NB4 (cell line): ENCODE results near the gene RNF31.

Experiments
- MYC ChIP-seq: IDR thresholded peaks from 2 replicates; pipeline ENCODE4 v1.6.1; 2011; ENCODE audit warnings: low read depth, low read length
- POLR2A ChIP-seq: IDR thresholded peaks from 2 replicates; pipeline ENCODE4 v1.6.1; 2011; ENCODE audit warnings: mild to moderate bottlenecking; ENCODE audit not compliant: insufficient read length; ENCODE audit errors: extremely low read depth
- TF ChIP-seq, protein P1 (sequence below): IDR thresholded peaks from one replicate; pipeline ENCODE4 v1.5.1; 2012; ENCODE audit warnings: low read depth, low read length
- TF ChIP-seq, protein P2 (sequence below): IDR thresholded peaks from 2 replicates; pipeline ENCODE4 v1.6.1; 2011; ENCODE audit warnings: low read depth, low read length

DNA sequence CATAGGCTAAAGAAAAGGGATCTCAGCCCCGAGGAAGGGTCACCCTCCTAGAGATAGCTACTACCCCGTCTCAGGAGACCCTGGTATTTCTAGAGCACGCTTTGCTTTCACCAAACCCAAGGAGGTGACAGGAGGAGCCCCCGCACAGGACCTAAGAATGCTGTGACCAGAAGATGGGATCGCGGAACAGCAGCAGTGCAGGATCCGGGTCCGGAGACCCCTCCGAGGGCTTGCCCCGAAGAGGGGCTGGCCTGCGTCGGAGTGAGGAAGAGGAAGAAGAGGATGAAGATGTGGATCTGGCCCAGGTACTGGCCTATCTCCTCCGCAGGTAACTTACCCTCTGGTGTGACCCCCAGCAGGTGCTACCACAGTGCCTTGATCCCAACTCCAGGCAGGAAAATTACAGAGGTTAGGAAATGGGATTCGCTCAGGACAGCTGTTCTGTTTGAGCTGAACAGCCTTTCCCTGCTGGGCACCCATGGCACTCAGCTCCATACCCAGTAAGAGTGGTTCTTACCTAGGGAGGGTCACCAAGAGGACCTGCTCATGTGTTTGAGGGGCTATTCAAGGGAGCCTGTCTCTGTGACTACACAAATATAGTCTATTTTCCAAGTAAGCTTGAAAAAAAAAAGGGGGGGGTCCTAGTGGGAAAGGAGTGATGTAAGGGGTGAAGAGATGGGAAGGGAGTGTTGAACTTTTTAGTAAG is 31.7 kb upstream of the RNF31 start:
- TF ChIP-seq, protein P1, sequence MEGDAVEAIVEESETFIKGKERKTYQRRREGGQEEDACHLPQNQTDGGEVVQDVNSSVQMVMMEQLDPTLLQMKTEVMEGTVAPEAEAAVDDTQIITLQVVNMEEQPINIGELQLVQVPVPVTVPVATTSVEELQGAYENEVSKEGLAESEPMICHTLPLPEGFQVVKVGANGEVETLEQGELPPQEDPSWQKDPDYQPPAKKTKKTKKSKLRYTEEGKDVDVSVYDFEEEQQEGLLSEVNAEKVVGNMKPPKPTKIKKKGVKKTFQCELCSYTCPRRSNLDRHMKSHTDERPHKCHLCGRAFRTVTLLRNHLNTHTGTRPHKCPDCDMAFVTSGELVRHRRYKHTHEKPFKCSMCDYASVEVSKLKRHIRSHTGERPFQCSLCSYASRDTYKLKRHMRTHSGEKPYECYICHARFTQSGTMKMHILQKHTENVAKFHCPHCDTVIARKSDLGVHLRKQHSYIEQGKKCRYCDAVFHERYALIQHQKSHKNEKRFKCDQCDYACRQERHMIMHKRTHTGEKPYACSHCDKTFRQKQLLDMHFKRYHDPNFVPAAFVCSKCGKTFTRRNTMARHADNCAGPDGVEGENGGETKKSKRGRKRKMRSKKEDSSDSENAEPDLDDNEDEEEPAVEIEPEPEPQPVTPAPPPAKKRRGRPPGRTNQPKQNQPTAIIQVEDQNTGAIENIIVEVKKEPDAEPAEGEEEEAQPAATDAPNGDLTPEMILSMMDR: no peak
- TF ChIP-seq POLR2A (no peak), MYC (no peak)
- TF ChIP-seq, protein P2, sequence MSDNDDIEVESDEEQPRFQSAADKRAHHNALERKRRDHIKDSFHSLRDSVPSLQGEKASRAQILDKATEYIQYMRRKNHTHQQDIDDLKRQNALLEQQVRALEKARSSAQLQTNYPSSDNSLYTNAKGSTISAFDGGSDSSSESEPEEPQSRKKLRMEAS: no peak
